AG04450 (cell line): Measurements from ENCODE around the gene SKI. TPM values are rescaled to one million over a fixed set of nuclear protein-coding genes. Genes with fewer than 3 reads are reported as not detected.
A peak's percentile ranks its signal among the peaks of the same experiment; 100 is the strongest.

Experiments used
- CTCF ChIA-PET: fragments of 300-600, 350-600 bp; formaldehyde crosslinking; extraction: SDS; loops from one replicate; lab custom pipeline; 2022; ENCODE audit warnings: antibody characterized with exemption, inconsistent platforms; lab: Charles Lee
- POLR2A ChIA-PET: fragments of 350-600 bp; formaldehyde crosslinking; extraction: SDS; loops from one replicate; lab custom pipeline; 2021; ENCODE audit warnings: antibody characterized with exemption, inconsistent platforms; lab: Yijun Ruan, JAX
- DNase-seq: peaks from one replicate; pipeline ENCODE4 v3.0.0-alpha.2; 2011; ENCODE audit warnings: low read depth, low spot score
- H3K27ac ChIP-seq: one replicate; pipeline ENCODE4 v1.5.1; 2012; ENCODE audit warnings: low read depth, low read length, control low read depth
- H3K27me3 ChIP-seq: one replicate; pipeline ENCODE4 v1.6.0; 2012; ENCODE audit warnings: low read length; ENCODE audit not compliant: control insufficient read depth, insufficient read depth
- H3K4me3 ChIP-seq: 2 replicates; pipeline ENCODE4 v1.5.1; 2011; ENCODE audit warnings: mild to moderate bottlenecking, low read depth, low read length, control low read depth
- H3K9me3 ChIP-seq: 2 replicates; pipeline ENCODE4 v1.5.1; 2012; ENCODE audit warnings: low read length; ENCODE audit not compliant: control insufficient read depth, insufficient read depth
- CTCF ChIP-seq: IDR thresholded peaks from 2 replicates; pipeline ENCODE4 v1.5.1; 2011; ENCODE audit warnings: low read depth, low read length, control low read depth, inconsistent platforms
- polyA plus RNA-seq: library from polyadenylated mRNA; depleted of rRNA; stranded (reverse); fragments of >200 nt; gene quantifications from 2 replicates; pipeline ENCODE4 v1.2.3, GENCODE V29; 2011

The SKI gene
- polyA plus RNA-seq, 1 experiment: 6.7 TPM

- POLR2A ChIA-PET: interaction anchor here (1.2 kb wide), 1 partner anchor 74 kb away, joined by 3 read pairs; no protein-coding TSS in a partner anchor
- TF ChIP-seq CTCF: no peak
- CTCF ChIA-PET: interaction anchor here (0.9 to 2.3 kb wide), 3 partner anchors 11 to 107 kb away, joined by 3 to 11 read pairs (median 7); partner anchors contain the start of gene FAAP20
- H3K4me3 ChIP-seq: no peak overlapping the region
- no peaks in the 10 kb centered on the region; the same call in 1 of the 2 replicates for H3K9me3 ChIP-seq
- H3K27ac ChIP-seq: peak overlapping the region; percentile 40
- DNase-seq: no peak
- H3K27me3 ChIP-seq: no peaks in the 10 kb centered on the region
These were observed 73.6 kb downstream of the SKI start for GRCh38 chr1:2301607-2302291.

- Histone ChIP-seq H3K27ac (no peak overlapping the region), H3K4me3 (no peak overlapping the region), H3K9me3 (no peaks in the 10 kb centered on the region; the same call in 1 of the 2 replicates), H3K27me3 (no peaks in the 10 kb centered on the region)
- DNase-seq: no peak
- ChIA-PET POLR2A (no interaction called here), CTCF (interaction anchor here (2.3 kb wide), 1 partner anchor 10 kb away, joined by 7 read pairs; no protein-coding TSS in a partner anchor)
- TF ChIP-seq CTCF: no peak
These were observed 74.3 kb downstream of the SKI start for GRCh38 chr1:2302292-2302925.

- POLR2A ChIA-PET: interaction anchor here (0.9 kb wide), 1 partner anchor 74 kb away, joined by 4 read pairs; no protein-coding TSS in a partner anchor
- CTCF ChIA-PET: interaction anchor here (2.3 kb wide), 1 partner anchor 9 kb away, joined by 7 read pairs; no protein-coding TSS in a partner anchor
- TF ChIP-seq CTCF: no peak
- DNase-seq: no peak
- Histone ChIP-seq H3K27ac (no peak overlapping the region), H3K9me3 (no peaks in the 10 kb centered on the region; the same call in 1 of the 2 replicates), H3K4me3 (no peak overlapping the region), H3K27me3 (no peaks in the 10 kb centered on the region)
These were observed 75.1 kb downstream of the SKI start for GRCh38 chr1:2303016-2303775.

GRCh38 chr1:2303781-2304180 is 75.7 kb downstream of the SKI start:
- Histone ChIP-seq H3K9me3 (no peaks in the 10 kb centered on the region; the same call in 1 of the 2 replicates), H3K27ac (no peak overlapping the region), H3K27me3 (no peaks in the 10 kb centered on the region), H3K4me3 (no peak overlapping the region)
- ChIA-PET CTCF (interaction anchor here (2.3 kb wide), 1 partner anchor 9 kb away, joined by 7 read pairs; no protein-coding TSS in a partner anchor), POLR2A (interaction anchor here (0.9 kb wide), 1 partner anchor 75 kb away, joined by 4 read pairs; no protein-coding TSS in a partner anchor)
- DNase-seq: no peak
- no peak for TF ChIP-seq CTCF
